GM15510 (cell line): ENCODE measurements around the gene CEP170B.

Experiments
- POLR2A ChIP-seq: IDR thresholded peaks from 3 replicates; pipeline ENCODE4 v1.6.1; 2011; ENCODE audit warnings: borderline replicate concordance; ENCODE audit not compliant: insufficient read length; ENCODE audit errors: extremely low read depth

CEP170B gene

DNA sequence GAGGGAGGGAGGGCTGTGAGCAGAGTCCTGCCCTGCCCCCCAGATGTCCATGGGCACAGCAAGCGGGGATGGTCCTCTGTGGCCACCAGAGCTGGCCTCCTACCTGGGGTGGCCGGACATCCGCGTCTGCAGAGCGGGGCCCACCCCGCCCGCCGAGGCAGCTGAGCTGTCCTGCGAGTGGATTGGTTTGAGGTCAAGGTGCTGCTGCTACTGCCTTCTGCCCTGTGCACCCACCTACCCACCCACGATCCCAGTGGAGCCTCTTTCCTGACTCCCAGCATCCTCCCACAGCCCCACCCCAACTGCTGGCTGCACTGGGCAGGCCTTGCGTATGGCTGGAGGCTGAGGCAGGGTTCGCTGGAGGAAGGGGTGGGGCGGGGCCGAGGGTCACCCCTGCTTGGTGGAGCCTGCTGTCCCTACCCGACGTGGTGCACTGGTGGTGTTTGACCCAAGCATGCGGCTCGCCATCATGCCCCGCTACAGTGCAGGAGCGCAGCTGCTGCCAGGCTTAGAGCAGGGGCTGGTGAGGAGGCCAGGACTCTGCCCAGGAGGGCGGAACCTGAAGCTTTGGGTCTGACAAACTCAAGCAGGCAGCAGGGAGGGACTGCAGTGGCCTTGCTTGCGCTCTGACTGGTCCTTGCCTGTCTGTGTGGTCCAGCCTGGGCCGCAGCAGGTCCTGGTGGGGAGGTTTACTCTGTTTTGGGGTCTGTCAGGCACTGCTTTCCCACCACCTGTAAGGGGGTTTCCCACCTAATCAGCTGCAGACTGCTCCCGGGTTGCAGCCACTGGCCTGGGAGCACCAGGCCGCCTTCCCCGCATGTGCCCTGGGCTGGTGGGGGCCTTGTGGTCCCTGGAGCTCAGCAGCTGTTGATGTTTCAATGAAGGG is 23.7 kb downstream of the CEP170B start:
- no peak for TF ChIP-seq POLR2A

GRCh38 chr14:104889375-104889757 is 24.3 kb downstream of the CEP170B start:
- TF ChIP-seq POLR2A, result no peak

DNA sequence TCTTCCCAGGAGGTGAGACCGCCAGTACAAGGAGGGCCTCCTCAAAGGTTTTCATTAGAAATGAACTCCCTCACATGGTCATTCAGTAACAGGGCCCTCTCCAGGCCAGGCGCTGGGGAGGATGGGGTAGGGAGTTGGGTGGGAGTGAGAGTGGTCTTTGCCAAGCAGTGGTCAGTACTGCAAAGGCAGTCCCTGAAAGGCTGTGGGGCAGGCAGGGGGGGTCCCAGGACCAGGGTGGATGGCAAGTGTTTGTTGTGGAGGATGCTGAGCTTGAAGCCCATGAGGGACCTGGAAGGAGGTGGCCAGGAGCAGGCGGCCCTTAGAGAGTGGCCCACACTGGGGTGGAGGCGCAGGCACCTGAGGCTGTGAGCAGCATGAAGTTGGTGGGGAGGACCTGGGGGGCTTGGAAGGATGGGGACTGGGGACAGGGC is 26.1 kb downstream of the CEP170B start:
- no peak for TF ChIP-seq POLR2A

DNA sequence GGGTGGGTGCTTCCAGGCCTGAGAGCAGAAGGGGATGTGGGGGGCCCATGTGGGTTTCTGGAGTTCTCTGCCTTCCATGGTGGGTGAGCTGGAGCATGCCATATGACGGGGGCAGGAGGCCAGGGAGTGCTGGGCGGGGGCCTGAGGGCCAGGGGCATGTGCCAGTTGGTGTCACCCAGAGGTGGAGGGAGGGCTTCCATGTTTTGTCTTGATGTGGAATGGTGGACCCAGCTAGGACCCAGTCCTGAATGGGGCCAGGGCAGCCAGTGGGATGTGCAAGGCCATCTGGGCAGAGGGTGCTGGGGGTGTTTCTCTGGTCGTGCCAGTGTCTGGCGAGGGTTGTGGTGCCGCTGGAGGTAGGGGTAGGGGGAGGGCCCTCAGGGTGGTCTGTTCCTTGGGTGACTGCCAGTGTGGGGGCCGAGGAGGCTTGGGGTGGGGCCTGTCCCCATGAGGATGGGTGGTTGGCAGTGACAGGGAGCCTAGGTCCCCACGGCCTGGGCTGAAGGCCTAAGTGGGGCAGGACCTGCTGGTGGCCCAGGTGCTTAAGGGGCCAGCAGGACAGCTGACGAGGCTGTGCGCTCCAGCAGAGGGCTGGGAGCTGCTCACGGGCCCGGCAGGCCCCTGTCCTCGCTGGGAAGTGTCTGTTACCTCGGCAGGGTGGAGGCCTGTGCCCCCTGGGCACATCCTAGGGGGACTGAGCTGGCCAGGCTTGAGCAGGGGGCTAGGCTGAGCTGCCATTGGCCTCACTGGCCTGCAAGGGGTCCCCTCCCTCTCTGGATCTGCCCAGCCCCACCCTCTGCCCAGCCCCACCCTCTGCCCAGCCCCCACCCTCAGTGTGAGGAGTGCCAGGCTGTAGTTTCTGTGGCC is 26.8 kb downstream of the CEP170B start:
- no peak for TF ChIP-seq POLR2A

DNA sequence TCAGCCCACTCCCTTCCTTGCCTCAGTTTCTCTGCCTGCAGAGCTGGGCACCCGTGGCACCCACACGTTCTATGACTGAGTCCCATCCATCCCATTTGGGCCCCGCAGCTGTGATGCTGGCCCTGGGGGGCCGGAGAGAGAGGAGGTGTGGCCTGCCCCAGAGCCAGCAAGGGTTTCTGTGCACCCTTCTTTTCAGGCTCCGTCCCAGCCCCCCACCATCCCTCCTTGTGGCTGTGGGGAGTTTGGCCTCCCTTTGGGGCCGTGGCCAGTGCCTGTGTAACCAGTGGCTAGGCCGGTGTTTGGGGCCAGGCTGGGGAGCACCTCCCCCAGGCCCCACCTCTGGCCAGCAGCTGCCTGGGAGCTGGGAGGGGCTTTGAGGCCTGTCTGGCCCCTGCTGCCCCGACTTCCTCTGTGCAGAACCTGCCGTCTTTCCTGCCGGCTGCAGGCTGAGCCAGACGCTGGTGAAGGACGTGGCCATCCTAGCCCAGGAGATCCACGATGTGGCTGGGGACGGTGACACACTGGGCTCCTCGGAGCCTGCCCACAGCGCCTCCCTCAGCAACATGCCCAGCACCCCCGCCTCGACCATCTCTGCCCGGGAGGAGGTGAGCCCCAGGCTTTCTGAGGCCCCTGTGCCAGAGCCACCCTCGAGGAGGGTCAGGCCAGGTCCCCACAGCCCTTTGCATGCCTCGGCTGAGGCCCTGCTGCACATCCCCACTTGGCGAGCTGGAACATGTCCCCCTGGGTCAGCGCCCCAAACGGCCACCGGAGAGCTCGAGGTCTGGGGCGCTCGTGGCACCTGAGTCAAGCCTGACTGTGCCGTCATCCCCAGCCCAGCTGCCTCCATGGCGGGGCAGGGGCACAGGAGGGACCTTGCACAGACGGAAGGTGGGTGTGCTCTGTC is 27.7 kb downstream of the CEP170B start:
- no peak for TF ChIP-seq POLR2A

GRCh38 chr14:104893435-104894207 is 28.6 kb downstream of the CEP170B start:
- TF ChIP-seq POLR2A, result no peak

- no peak for TF ChIP-seq POLR2A
These were observed 29.5 kb downstream of the CEP170B start for GRCh38 chr14:104894331-104895206.

- TF ChIP-seq POLR2A, result no peak
These were observed 30.2 kb downstream of the CEP170B start for GRCh38 chr14:104895207-104895785.

DNA sequence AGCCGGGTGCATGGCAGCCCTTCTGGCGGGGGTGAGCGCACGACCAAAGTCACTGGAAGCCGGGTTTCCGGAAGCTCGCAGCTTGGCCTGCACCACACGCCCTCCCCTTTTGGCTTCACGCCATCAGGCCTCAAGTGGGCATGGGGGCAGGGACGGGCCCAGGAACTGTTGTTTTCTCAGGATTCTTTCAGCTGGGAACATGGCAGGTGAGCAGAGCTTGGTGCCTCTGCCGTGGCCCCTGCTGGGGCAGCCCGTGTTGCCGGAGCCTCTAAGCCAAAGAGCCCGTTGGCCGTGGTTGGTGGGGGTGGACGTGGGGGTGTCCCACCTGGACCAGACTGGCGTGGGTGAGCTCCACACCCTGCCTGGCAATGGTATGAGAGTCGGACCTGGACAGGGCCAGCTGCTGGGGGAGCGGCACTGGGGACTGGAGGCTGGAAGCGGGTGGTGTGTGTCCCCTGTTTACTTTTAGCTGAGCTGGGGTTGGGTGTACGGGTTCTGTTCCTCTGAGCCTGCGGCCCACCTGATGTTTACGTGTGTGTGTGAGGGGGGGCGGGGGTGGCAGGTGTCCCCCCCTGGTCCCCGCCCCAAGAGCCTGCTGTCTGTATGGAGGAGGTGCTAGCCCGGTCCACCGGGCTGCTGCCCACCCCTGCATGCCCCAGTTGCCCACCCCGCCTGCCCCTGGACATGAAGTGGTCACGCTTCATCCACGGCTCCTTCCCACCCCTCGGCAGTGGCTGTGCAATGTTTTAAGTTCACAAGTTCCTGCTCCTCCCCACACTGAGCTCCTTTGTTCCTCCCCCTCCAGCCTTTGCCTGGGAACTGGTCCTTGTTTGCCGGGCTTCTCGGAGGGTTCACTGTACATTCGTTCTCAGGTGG is 31.0 kb downstream of the CEP170B start:
- no peak for TF ChIP-seq POLR2A

GRCh38 chr14:104897330-104898194 is 32.5 kb downstream of the CEP170B start:
- no peak for TF ChIP-seq POLR2A

GRCh38 chr14:104898195-104898558 is 33.1 kb downstream of the CEP170B start:
- no peak for TF ChIP-seq POLR2A
